Activated CD8-positive, alpha-beta T cell treated with anti-CD3 and anti-CD28 coated beads for 36 hours (primary cell): Measurements from ENCODE around the gene NUDT6. TPM values are rescaled to one million over a fixed set of nuclear protein-coding genes. Genes with fewer than 3 reads are reported as not detected.
A peak's percentile ranks its signal among the peaks of the same experiment; 100 is the strongest.

Experiments used
- ATAC-seq: fragments of 200-7000 bp; cut with Tn5 transposase; one replicate; pipeline ENCODE4 v1.10.0; 2021; ENCODE audit warnings: mild to moderate bottlenecking, moderate library complexity
- CTCF ChIA-PET: fragments of 350-600 bp; sonication (Branson Sonifier 250); formaldehyde crosslinking; loops from one replicate; lab custom pipeline; 2021; ENCODE audit warnings: antibody characterized with exemption; lab: Charles Lee
- POLR2A ChIA-PET: fragments of 350-600 bp; sonication (Branson Sonifier 250); formaldehyde crosslinking; loops from one replicate; lab custom pipeline; 2021; ENCODE audit warnings: antibody characterized with exemption; lab: Charles Lee
- DNase-seq: peaks from one replicate; pipeline ENCODE4 v3.0.0-alpha.2; 2020
- H3K27ac Mint-ChIP-seq: one replicate; pipeline ENCODE4 v1.8.0; 2021; ENCODE audit warnings: mild to moderate bottlenecking, mixed read lengths
- H3K27me3 Mint-ChIP-seq: one replicate; pipeline ENCODE4 v1.8.0; 2021; ENCODE audit warnings: mixed read lengths
- H3K36me3 Mint-ChIP-seq: one replicate; pipeline ENCODE4 v1.8.0; 2021; ENCODE audit warnings: low read depth, mixed read lengths
- H3K4me1 Mint-ChIP-seq: one replicate; pipeline ENCODE4 v1.8.0; 2021; ENCODE audit warnings: low read depth, mixed read lengths
- H3K4me3 Mint-ChIP-seq: one replicate; pipeline ENCODE4 v1.8.0; 2021; ENCODE audit warnings: mild to moderate bottlenecking, moderate library complexity, mixed read lengths
- H3K9me3 Mint-ChIP-seq: one replicate; pipeline ENCODE4 v1.8.0; 2021; ENCODE audit warnings: mixed read lengths
- CTCF ChIP-seq: fragments of 200-600 bp; IDR thresholded peaks from one replicate; pipeline ENCODE4 v1.8.0; 2022; ENCODE audit warnings: antibody characterized with exemption, mild to moderate bottlenecking
- intact Hi-C: fragments of 100-400 bp; cut with micrococcal nuclease; formaldehyde crosslinking; loops from one replicate; pipeline ENCODE4 v1.10.0; 2022
- total RNA-seq, 2 experiments: library from RNA; stranded (reverse); gene quantifications; one replicate each; pipeline ENCODE4 v1.2.3, GENCODE V29; 2021

NUDT6 gene
- 1 to 10 TPM; 4.4 to 5.7 TPM for total RNA-seq

- peaks cover 12% of the 10 kb centered on the region for H3K4me1 Mint-ChIP-seq
- H3K27me3 Mint-ChIP-seq, result no peaks in the 10 kb centered on the region
- no peak within 1 kb of the TSS for H3K4me3 Mint-ChIP-seq
- POLR2A ChIA-PET, result interaction anchor here (0.9 kb wide), 1 partner anchor 477 kb away, joined by 3 read pairs; no protein-coding TSS in a partner anchor
- intact Hi-C loops, result loop anchor here (2.0 to 10.0 kb wide), 2 partner anchors 163 to 317 kb away; no protein-coding TSS in a partner anchor
- CTCF ChIA-PET, result interaction anchor here (1.0 to 4.1 kb wide), 3 partner anchors 8 to 189 kb away, joined by 3 to 19 read pairs (median 19); partner anchors contain the start of gene BBS12
- H3K36me3 Mint-ChIP-seq, result no peaks in the 10 kb centered on the region
- no peak for TF ChIP-seq CTCF
- peak; percentile 51 for ATAC-seq
- H3K27ac Mint-ChIP-seq, result peak within 1 kb of the TSS; percentile 96
- H3K9me3 Mint-ChIP-seq, result no peaks in the 10 kb centered on the region
- DNase-seq, result peak; percentile 52
These were observed at the start of gene NUDT6 for GRCh38 chr4:122921971-122922876. Gene NUDT6 (minus strand): TSS chr4:122922597. CDS start chr4:122922572, 25 bp downstream.

- no peak for TF ChIP-seq CTCF
- ATAC-seq (no peak), DNase-seq (no peak)
- Mint-ChIP-seq H3K4me3 (no peak overlapping the region), H3K4me1 (peaks cover 3% of the 10 kb centered on the region), H3K27ac (no peak overlapping the region), H3K36me3 (peaks cover 2% of the 10 kb centered on the region), H3K9me3 (no peaks in the 10 kb centered on the region), H3K27me3 (no peaks in the 10 kb centered on the region)
- ChIA-PET CTCF (no interaction called here), POLR2A (no interaction called here)
- intact Hi-C loops, result no loop called here
These were observed 45.9 kb upstream of the NUDT6 start for GRCh38 chr4:122968227-122968812.

DNA sequence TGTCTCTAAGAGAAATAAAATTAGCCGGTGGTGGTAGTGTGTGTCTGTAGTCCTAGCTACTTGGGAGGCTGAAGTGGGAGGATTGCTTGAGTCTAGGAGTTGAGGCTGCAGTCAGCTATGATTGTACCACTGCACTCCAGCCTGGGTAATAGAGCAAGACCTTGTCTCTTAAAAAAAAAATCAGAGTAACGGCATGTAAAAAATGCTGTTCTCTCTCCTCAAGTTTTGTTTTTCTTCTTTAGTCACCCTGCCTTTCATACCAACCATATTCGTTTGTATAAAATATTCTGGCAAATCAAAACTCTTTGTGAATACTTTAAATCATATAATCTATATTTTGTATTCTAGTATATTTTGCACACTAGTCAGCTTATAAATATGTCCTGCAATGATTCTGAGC lies 44.8 kb upstream of the NUDT6 start:
- Mint-ChIP-seq H3K27me3 (no peaks in the 10 kb centered on the region), H3K36me3 (peaks cover 8% of the 10 kb centered on the region), H3K27ac (no peak overlapping the region), H3K4me3 (no peak overlapping the region), H3K9me3 (no peaks in the 10 kb centered on the region), H3K4me1 (peaks cover 9% of the 10 kb centered on the region)
- no peak for DNase-seq
- intact Hi-C loops, result no loop called here
- ATAC-seq, result no peak
- ChIA-PET POLR2A (no interaction called here), CTCF (no interaction called here)
- TF ChIP-seq CTCF, result no peak

DNA sequence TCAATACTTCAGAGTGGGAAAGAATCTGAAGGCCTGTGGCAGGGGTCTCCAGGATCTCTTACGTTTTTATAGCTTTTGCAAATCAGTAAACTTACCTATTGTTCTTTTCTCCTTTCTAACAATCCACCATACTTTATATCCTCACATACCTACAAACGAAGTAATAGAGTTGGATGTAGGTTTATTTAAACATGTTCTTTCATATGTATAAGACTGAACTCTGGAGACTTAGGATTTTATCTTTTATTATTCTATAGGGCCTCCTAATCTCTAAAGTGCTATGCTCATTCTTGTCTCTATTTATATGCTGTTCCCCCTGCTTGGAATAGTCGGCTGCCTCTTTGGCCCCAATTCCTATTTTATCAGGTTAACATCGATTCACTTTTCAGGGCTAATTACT lies 43.8 kb upstream of the NUDT6 start:
- ChIA-PET CTCF (no interaction called here), POLR2A (no interaction called here)
- ATAC-seq, result no peak
- no peak overlapping the region for H3K27ac Mint-ChIP-seq
- no peaks in the 10 kb centered on the region for H3K9me3 Mint-ChIP-seq
- DNase-seq, result no peak
- peaks cover 8% of the 10 kb centered on the region for H3K4me1 Mint-ChIP-seq
- H3K4me3 Mint-ChIP-seq, result no peak overlapping the region
- H3K27me3 Mint-ChIP-seq, result no peaks in the 10 kb centered on the region
- H3K36me3 Mint-ChIP-seq, result peaks cover 8% of the 10 kb centered on the region
- TF ChIP-seq CTCF, result no peak
- intact Hi-C loops, result no loop called here

GRCh38 chr4:122963216-122963615 lies 40.8 kb upstream of the NUDT6 start:
- Mint-ChIP-seq H3K27ac (no peak overlapping the region), H3K4me1 (peaks cover 8% of the 10 kb centered on the region), H3K9me3 (no peaks in the 10 kb centered on the region), H3K36me3 (peaks cover 8% of the 10 kb centered on the region), H3K27me3 (no peaks in the 10 kb centered on the region), H3K4me3 (no peak overlapping the region)
- intact Hi-C loops, result no loop called here
- no peak for TF ChIP-seq CTCF
- CTCF ChIA-PET, result no interaction called here
- ATAC-seq, result peak; percentile 47
- POLR2A ChIA-PET, result interaction anchor here (0.5 kb wide), 1 partner anchor 207 kb away, joined by 3 read pairs; no protein-coding TSS in a partner anchor
- DNase-seq, result no peak
